Endothelial cell of hepatic sinusoid (primary cell): ENCODE data around the gene EEFSEC.

Experiments
- in situ Hi-C: cut with HindIII; loops from 2 replicates; pipeline ENCODE4 v1.10.0; 2017; ENCODE audit warnings: low sequenced_read_pairs

The EEFSEC gene

GRCh38 chr3:128240232-128240631 lies 87.0 kb downstream of the EEFSEC start:
- in situ Hi-C loops = no loop called here

- in situ Hi-C loops = no loop called here
Observed at GRCh38 chr3:128241741-128242140, 88.5 kb downstream of the EEFSEC start.

GRCh38 chr3:128242818-128243601 lies 89.7 kb downstream of the EEFSEC start:
- in situ Hi-C loops = no loop called here

GRCh38 chr3:128243602-128244504 lies 90.6 kb downstream of the EEFSEC start:
- in situ Hi-C loops = no loop called here

GRCh38 chr3:128245460-128245859 lies 92.2 kb downstream of the EEFSEC start:
- in situ Hi-C loops = no loop called here

- in situ Hi-C loops = no loop called here
Observed at GRCh38 chr3:128247666-128248409, 94.6 kb downstream of the EEFSEC start.

GRCh38 chr3:128252083-128252482 lies 98.8 kb downstream of the EEFSEC start:
- in situ Hi-C loops = no loop called here

- in situ Hi-C loops = no loop called here
Observed at GRCh38 chr3:128253150-128253549, 99.9 kb downstream of the EEFSEC start.

GRCh38 chr3:128254066-128254590 lies 100.8 kb downstream of the EEFSEC start:
- in situ Hi-C loops = no loop called here

- in situ Hi-C loops = no loop called here
Observed at GRCh38 chr3:128254967-128255366, 101.7 kb downstream of the EEFSEC start.

GRCh38 chr3:128256131-128256530 lies 102.8 kb downstream of the EEFSEC start:
- in situ Hi-C loops = no loop called here

GRCh38 chr3:128257632-128258031 lies 104.4 kb downstream of the EEFSEC start:
- in situ Hi-C loops = no loop called here

GRCh38 chr3:128260275-128260674 lies 107.0 kb downstream of the EEFSEC start:
- in situ Hi-C loops = no loop called here

GRCh38 chr3:128262457-128262856 lies 109.2 kb downstream of the EEFSEC start:
- in situ Hi-C loops = no loop called here

GRCh38 chr3:128263118-128263517 lies 109.8 kb downstream of the EEFSEC start:
- in situ Hi-C loops = no loop called here

- in situ Hi-C loops = no loop called here
Observed at GRCh38 chr3:128263946-128264345, 110.7 kb downstream of the EEFSEC start.

- in situ Hi-C loops = no loop called here
Observed at GRCh38 chr3:128266453-128266852, 113.2 kb downstream of the EEFSEC start.

GRCh38 chr3:128267541-128267940 lies 114.3 kb downstream of the EEFSEC start:
- in situ Hi-C loops = no loop called here

GRCh38 chr3:128269006-128269775 lies 115.9 kb downstream of the EEFSEC start:
- in situ Hi-C loops = no loop called here

GRCh38 chr3:128269796-128270195 lies 116.5 kb downstream of the EEFSEC start:
- in situ Hi-C loops = no loop called here
